ENCODE results near the gene ADAMTSL4. TPM values are rescaled to one million over a fixed set of nuclear protein-coding genes. Genes with fewer than 3 reads are reported as not detected.
"Not testable (repeated sequence)": the region's sequence is repeated elsewhere in the genome, so short reads cannot be mapped to it uniquely, and the experiment has no call there.

ADAMTSL4 gene
- total and polyA plus RNA-seq, 2 experiments from 2014 or later, result 44.2 to 51.9 TPM

DNA sequence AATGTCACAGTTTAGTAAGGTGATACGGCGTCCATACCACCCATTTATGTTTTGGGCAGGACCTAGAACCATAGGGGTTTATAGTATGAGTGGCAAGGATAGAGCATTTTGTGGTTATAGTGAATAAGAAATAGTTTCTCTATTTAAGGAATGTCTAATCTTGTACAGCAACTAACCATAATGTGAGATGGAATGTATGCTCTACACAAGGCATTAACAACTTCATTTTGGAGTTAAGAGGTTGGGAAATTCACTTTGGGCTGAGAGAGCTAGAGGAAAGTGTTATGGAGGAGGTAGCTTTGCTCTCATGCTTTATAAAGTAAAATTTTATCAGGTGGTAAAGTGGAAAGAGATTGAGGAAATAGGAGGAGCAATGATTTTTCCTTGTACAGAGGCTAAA is 33.2 kb downstream of the ADAMTSL4 start:
- Histone ChIP-seq H3K27ac (no peak overlapping the region), H3K27me3 (no peaks in the 10 kb centered on the region), H3K4me3 (no peak overlapping the region), H3K4me1 (ENCODE audit: low read depth) (peaks cover under 1% of the 10 kb centered on the region), H3K9me3 (ENCODE audit: low read depth) (no peaks in the 10 kb centered on the region), H3K36me3 (no peaks in the 10 kb centered on the region)
- peak in 1 of 2 donors; percentile 59 for DNase-seq (ENCODE audit: low read depth in 1 of 2, low spot score in 1 of 2)
- TF ChIP-seq, protein P1, sequence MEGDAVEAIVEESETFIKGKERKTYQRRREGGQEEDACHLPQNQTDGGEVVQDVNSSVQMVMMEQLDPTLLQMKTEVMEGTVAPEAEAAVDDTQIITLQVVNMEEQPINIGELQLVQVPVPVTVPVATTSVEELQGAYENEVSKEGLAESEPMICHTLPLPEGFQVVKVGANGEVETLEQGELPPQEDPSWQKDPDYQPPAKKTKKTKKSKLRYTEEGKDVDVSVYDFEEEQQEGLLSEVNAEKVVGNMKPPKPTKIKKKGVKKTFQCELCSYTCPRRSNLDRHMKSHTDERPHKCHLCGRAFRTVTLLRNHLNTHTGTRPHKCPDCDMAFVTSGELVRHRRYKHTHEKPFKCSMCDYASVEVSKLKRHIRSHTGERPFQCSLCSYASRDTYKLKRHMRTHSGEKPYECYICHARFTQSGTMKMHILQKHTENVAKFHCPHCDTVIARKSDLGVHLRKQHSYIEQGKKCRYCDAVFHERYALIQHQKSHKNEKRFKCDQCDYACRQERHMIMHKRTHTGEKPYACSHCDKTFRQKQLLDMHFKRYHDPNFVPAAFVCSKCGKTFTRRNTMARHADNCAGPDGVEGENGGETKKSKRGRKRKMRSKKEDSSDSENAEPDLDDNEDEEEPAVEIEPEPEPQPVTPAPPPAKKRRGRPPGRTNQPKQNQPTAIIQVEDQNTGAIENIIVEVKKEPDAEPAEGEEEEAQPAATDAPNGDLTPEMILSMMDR (IDR thresholded peaks at IDR 0.05; ENCODE audit: low read depth, low read length), result no peak

GRCh38 chr1:150596095-150596892 is 47.1 kb downstream of the ADAMTSL4 start:
- TF ChIP-seq, protein P1 (IDR thresholded peaks at IDR 0.05; ENCODE audit: low read depth, low read length), result no peak
- Histone ChIP-seq H3K27ac (no peak overlapping the region), H3K9me3 (ENCODE audit: low read depth) (no peaks in the 10 kb centered on the region)

DNA sequence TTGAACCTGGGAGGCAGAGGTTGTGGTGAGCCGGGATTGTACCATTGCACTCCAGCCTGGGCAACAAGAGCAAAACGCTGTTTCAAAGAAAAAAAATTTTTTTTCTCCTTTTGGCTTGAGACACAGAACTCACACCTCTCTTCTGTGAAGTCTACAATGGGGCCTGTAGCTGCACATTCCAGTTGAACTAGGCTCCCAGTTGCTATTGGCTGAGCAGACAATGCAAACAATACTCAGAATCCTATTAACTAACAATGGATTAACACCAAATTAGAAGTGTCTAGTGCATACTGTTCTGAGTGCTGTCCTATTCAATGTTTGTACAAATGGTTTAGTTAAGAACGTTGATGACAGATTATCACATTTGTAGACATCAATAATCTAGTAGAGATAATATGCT is 47.8 kb downstream of the ADAMTSL4 start:
- TF ChIP-seq, protein P1 (IDR thresholded peaks at IDR 0.05; ENCODE audit: low read depth, low read length), result no peak
- no peak for DNase-seq (ENCODE audit: low read depth in 1 of 2, low spot score in 1 of 2)
- H3K36me3 ChIP-seq, result no peaks in the 10 kb centered on the region

More at GRCh38 chr1:150596095-150596892, 47.1 kb downstream of the ADAMTSL4 start:
- peak in 1 of 2 donors; percentile 13 for DNase-seq (ENCODE audit: low read depth in 1 of 2, low spot score in 1 of 2)
- Histone ChIP-seq H3K4me1 (ENCODE audit: low read depth) (no peaks in the 10 kb centered on the region), H3K27me3 (no peaks in the 10 kb centered on the region), H3K4me3 (no peak overlapping the region), H3K36me3 (no peaks in the 10 kb centered on the region)

GRCh38 chr1:150598346-150598745 is 49.1 kb downstream of the ADAMTSL4 start:
- H3K27me3 ChIP-seq; DNase-seq (ENCODE audit: low read depth in 1 of 2, low spot score in 1 of 2); H3K9me3 ChIP-seq (ENCODE audit: low read depth); H3K4me3 ChIP-seq; H3K27ac ChIP-seq; H3K36me3 ChIP-seq; H3K4me1 ChIP-seq (ENCODE audit: low read depth): not testable (repeated sequence)

More for the DNA sequence above, 47.8 kb downstream of the ADAMTSL4 start:
- Histone ChIP-seq H3K9me3 (ENCODE audit: low read depth) (no peaks in the 10 kb centered on the region), H3K27ac (no peak overlapping the region), H3K27me3 (no peaks in the 10 kb centered on the region), H3K4me3 (no peak overlapping the region), H3K4me1 (ENCODE audit: low read depth) (no peaks in the 10 kb centered on the region)

GRCh38 chr1:150601540-150601939 is 52.3 kb downstream of the ADAMTSL4 start:
- Histone ChIP-seq H3K4me3 (no peak overlapping the region), H3K36me3 (no peaks in the 10 kb centered on the region), H3K27ac (no peak overlapping the region), H3K4me1 (ENCODE audit: low read depth) (no peaks in the 10 kb centered on the region), H3K27me3 (no peaks in the 10 kb centered on the region), H3K9me3 (ENCODE audit: low read depth) (no peaks in the 10 kb centered on the region)
- DNase-seq (ENCODE audit: low read depth in 1 of 2, low spot score in 1 of 2), result no peak
- TF ChIP-seq, protein P1 (IDR thresholded peaks at IDR 0.05; ENCODE audit: low read depth, low read length), result no peak

- not testable (repeated sequence) for H3K9me3 ChIP-seq (ENCODE audit: low read depth); H3K4me1 ChIP-seq (ENCODE audit: low read depth); H3K27ac ChIP-seq; DNase-seq (ENCODE audit: low read depth in 1 of 2, low spot score in 1 of 2); H3K4me3 ChIP-seq; H3K36me3 ChIP-seq; H3K27me3 ChIP-seq
Observed at GRCh38 chr1:150602372-150602771, 53.2 kb downstream of the ADAMTSL4 start.

All from cardiac muscle cell (in vitro differentiated cells and primary cell).